HepG2 (cell line): ENCODE results near the gene PARP2. TPM values are rescaled to one million over a fixed set of nuclear protein-coding genes. Genes with fewer than 3 reads are reported as not detected.

ENCODE experiments used
- CHCHD3 ChIP-seq: sonication (generic); formaldehyde crosslinking; IDR thresholded peaks from 2 replicates; pipeline ENCODE4 v1.8.0; 2022; ENCODE audit warnings: mild to moderate bottlenecking, missing genetic modification reagents, moderate library complexity
- HNF1A ChIP-seq, 2 experiments: sonication (generic) in 1 of 2; formaldehyde crosslinking in 1 of 2; IDR thresholded peaks; 2 replicates each; pipeline versions ENCODE4 v1.4.0 to v1.6.1; 2016 to 2020; ENCODE audit warnings: borderline replicate concordance in 1 of 2, low read depth in 1 of 2, mild to moderate bottlenecking in 1 of 2, missing genetic modification reagents in 1 of 2
- MTF1 ChIP-seq: sonication (generic); formaldehyde crosslinking; IDR thresholded peaks from 2 replicates; pipeline ENCODE4 v1.5.0; 2020; ENCODE audit warnings: missing genetic modification reagents
- NFE2L2 ChIP-seq: fragments of 150-350 bp; IDR thresholded peaks from 2 replicates; pipeline ENCODE4 v1.6.1; 2014; ENCODE audit warnings: low read length
- SIN3B ChIP-seq: fragments of 150-350 bp; IDR thresholded peaks from 2 replicates; pipeline ENCODE4 v1.6.1; 2014; ENCODE audit warnings: low read length
- SPEN ChIP-seq: sonication (generic); formaldehyde crosslinking; IDR thresholded peaks from 2 replicates; pipeline ENCODE4 v1.5.1; 2020; ENCODE audit warnings: low read depth, mild to moderate bottlenecking, missing genetic modification reagents
- THAP11 ChIP-seq: IDR thresholded peaks from 2 replicates; pipeline ENCODE4 v1.6.1; 2016; ENCODE audit warnings: missing biosample characterization, missing genetic modification reagents
- THAP9 ChIP-seq: sonication (generic); formaldehyde crosslinking; IDR thresholded peaks from 2 replicates; pipeline ENCODE4; 2020; ENCODE audit warnings: missing genetic modification reagents, mild to moderate bottlenecking, borderline replicate concordance
- TOE1 ChIP-seq: sonication (generic); formaldehyde crosslinking; IDR thresholded peaks from 2 replicates; pipeline ENCODE4 v1.4.0; 2020; ENCODE audit warnings: mild to moderate bottlenecking, missing genetic modification reagents
- ZFP91 ChIP-seq: sonication (generic); formaldehyde crosslinking; IDR thresholded peaks from 2 replicates; pipeline ENCODE4 v1.9.0; 2022; ENCODE audit warnings: missing genetic modification reagents, mild to moderate bottlenecking, borderline replicate concordance
- polyA plus RNA-seq, 8 experiments: library from polyadenylated mRNA; depleted of rRNA in 3 of 8; stranded (reverse) in 7 of 8; unstranded in 1 of 8; fragments of >200 nt; fragmentation: Illumina TruSeq in 4 of 8; extraction: Trizol in 4 of 8; gene quantifications; 2 replicates each; pipeline versions ENCODE4 v1.2.1 to v1.2.3, GENCODE V29; 2011 to 2016; ENCODE audit warnings: low read depth in 4 of 8, missing spikeins in 1 of 8, mixed read lengths in 1 of 8; ENCODE audit not compliant: insufficient read depth in 1 of 8
- total RNA-seq, 5 experiments: library from RNA; depleted of rRNA; stranded (reverse); fragments of >200 nt; fragmentation: Illumina TruSeq; extraction: Trizol; gene quantifications; 2 replicates each; pipeline ENCODE4 v1.2.3, GENCODE V29; 2016; ENCODE audit warnings: low read depth in 1 of 5
- TF ChIP-seq, protein P1 (sequence below): IDR thresholded peaks from 2 replicates; pipeline ENCODE4 v1.6.1; 2016; ENCODE audit warnings: missing compliant biosample characterization, missing genetic modification reagents, borderline replicate concordance
- TF ChIP-seq, protein P2 (sequence below): sonication (generic); formaldehyde crosslinking; IDR thresholded peaks from 2 replicates; pipeline ENCODE4 v1.5.1; 2020; ENCODE audit warnings: missing genetic modification reagents, mild to moderate bottlenecking, borderline replicate concordance

Gene PARP2
- total and polyA plus RNA-seq, 2 of the 13 experiments (the other 11 are each of a cell fraction or from before 2014, with no cell fraction given) = 37.3 to 38.4 TPM

DNA sequence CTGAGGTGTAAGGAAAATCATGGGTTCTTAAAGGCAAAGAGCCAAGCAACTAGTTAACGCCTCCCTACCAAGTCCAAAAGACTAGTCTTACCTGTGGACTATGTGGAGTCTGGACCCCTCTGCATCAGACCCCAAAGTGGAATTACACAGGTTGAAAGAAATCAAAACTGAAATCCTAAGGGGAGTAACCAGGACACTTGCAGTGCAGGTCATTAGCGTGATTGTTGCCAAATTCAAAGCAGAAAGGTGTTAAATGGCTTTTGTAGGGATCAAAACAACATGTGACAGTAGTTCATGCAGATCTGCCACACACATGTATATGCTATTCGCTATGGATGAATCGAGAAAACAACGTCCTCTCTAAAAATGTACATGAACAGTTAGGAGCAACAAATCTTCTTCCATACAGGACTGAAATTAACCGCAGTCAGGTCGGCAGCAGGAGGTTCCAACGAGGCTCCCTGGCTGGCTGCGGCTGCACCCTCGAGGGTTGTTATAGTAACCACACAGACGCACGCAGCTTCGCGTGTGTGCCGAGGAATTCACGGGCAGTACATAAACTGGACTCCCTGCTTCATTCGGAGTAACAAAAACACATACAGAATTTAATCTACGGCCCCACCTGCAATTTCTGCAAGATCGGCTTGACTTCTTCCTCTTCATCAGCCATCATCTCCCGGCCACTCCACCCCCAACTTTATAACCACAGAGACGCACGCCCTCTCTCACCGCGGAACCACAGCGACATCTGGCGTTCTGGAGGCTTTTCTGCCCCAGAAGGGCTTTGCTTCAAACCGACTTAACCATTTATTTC lies 38.0 kb upstream of the PARP2 start, which contains the start of gene TTC5 (continued):
- TF ChIP-seq MTF1 (CRISPR knock-in tag) (no peak), CHCHD3 (CRISPR knock-in tag) (no peak), NFE2L2 (no peak), ZFP91 (CRISPR knock-in tag) (peak; percentile 71), HNF1A (IDR thresholded peaks at IDR 0.05; ENCODE audit: low read depth) (no peak), HNF1A (CRISPR knock-in tag; IDR thresholded peaks at IDR 0.05; ENCODE audit: borderline replicate concordance) (no peak), SPEN (CRISPR knock-in tag) (peak; percentile 77; the same call in 1 of the 2 replicates), TOE1 (no peak), THAP11 (CRISPR knock-in tag) (peak; percentile 86), SIN3B (peak; percentile 86; the same call in 1 of the 2 replicates), THAP9 (CRISPR knock-in tag) (peak; percentile 61; the same call in 1 of the 2 replicates)
- TF ChIP-seq, protein P1, sequence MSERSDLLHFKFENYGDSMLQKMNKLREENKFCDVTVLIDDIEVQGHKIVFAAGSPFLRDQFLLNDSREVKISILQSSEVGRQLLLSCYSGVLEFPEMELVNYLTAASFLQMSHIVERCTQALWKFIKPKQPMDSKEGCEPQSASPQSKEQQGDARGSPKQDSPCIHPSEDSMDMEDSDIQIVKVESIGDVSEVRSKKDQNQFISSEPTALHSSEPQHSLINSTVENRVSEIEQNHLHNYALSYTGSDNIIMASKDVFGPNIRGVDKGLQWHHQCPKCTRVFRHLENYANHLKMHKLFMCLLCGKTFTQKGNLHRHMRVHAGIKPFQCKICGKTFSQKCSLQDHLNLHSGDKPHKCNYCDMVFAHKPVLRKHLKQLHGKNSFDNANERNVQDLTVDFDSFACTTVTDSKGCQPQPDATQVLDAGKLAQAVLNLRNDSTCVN (CRISPR knock-in tag) = no peak
- TF ChIP-seq, protein P2, sequence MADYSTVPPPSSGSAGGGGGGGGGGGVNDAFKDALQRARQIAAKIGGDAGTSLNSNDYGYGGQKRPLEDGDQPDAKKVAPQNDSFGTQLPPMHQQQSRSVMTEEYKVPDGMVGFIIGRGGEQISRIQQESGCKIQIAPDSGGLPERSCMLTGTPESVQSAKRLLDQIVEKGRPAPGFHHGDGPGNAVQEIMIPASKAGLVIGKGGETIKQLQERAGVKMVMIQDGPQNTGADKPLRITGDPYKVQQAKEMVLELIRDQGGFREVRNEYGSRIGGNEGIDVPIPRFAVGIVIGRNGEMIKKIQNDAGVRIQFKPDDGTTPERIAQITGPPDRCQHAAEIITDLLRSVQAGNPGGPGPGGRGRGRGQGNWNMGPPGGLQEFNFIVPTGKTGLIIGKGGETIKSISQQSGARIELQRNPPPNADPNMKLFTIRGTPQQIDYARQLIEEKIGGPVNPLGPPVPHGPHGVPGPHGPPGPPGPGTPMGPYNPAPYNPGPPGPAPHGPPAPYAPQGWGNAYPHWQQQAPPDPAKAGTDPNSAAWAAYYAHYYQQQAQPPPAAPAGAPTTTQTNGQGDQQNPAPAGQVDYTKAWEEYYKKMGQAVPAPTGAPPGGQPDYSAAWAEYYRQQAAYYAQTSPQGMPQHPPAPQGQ (CRISPR knock-in tag) = no peak
